IMR-90 (cell line): ENCODE results near the gene NHLRC3. TPM values are rescaled to one million over a fixed set of nuclear protein-coding genes. Genes with fewer than 3 reads are reported as not detected.

Experiments used
- ATAC-seq: fragments of 200-7000 bp; cut with Tn5 transposase; 2 replicates; pipeline ENCODE4 v1.9.1; 2020; ENCODE audit warnings: low read depth, mild to moderate bottlenecking, moderate library complexity
- BruUV-seq: library from RNA; stranded (reverse); fragments of 400-500 nt; replicated peaks from 2 replicates; lab custom pipeline; 2021; lab: Mats Ljungman, UMichigan
- CTCF ChIA-PET: fragments of 300-600 bp; formaldehyde crosslinking; extraction: SDS; loops from one replicate; lab custom pipeline; 2021; ENCODE audit warnings: antibody characterized with exemption; lab: Yijun Ruan, JAX
- POLR2A ChIA-PET: fragments of 300-600 bp; sonication (Branson Sonifier 250); formaldehyde crosslinking; loops from one replicate; lab custom pipeline; 2022; ENCODE audit warnings: antibody characterized with exemption; ENCODE audit not compliant: unreplicated experiment; lab: Charles Lee
- DNase-seq: peaks from one replicate; pipeline ENCODE4 v3.0.0; 2013
- H2AFZ ChIP-seq: replicated peaks from 2 replicates; pipeline ENCODE3; 2013; ENCODE audit warnings: low read length, mild to moderate bottlenecking; ENCODE audit not compliant: poor library complexity
- H2AK5ac ChIP-seq: 2 replicates; pipeline ENCODE4 v1.6.1; 2013; ENCODE audit warnings: low read depth, low read length, inconsistent platforms
- H2AK9ac ChIP-seq: replicated peaks from 2 replicates; pipeline ENCODE3; 2013; ENCODE audit warnings: mild to moderate bottlenecking, low read depth, low read length, moderate library complexity; ENCODE audit not compliant: poor library complexity
- H2BK120ac ChIP-seq: 2 replicates; pipeline ENCODE4 v1.6.1; 2013; ENCODE audit warnings: low read depth, low read length, inconsistent platforms
- H2BK15ac ChIP-seq: 3 replicates; pipeline ENCODE4 v1.6.1; 2013; ENCODE audit warnings: low read depth, low read length, inconsistent platforms
- H2BK20ac ChIP-seq: 2 replicates; pipeline ENCODE4 v1.6.1; 2013; ENCODE audit warnings: low read depth, mild to moderate bottlenecking, inconsistent platforms, low read length, moderate library complexity
- H2BK5ac ChIP-seq: 2 replicates; pipeline ENCODE4 v1.6.1; 2013; ENCODE audit warnings: mild to moderate bottlenecking, low read depth, low read length, inconsistent platforms; ENCODE audit not compliant: poor library complexity, severe bottlenecking
- H3K14ac ChIP-seq: replicated peaks from 2 replicates; pipeline ENCODE4 v1.6.1; 2013; ENCODE audit warnings: low read depth, low read length, inconsistent platforms
- H3K18ac ChIP-seq: 2 replicates; pipeline ENCODE4 v1.6.1; 2013; ENCODE audit warnings: low read depth, low read length, control low read depth
- H3K23ac ChIP-seq: 2 replicates; pipeline ENCODE4 v1.6.1; 2013; ENCODE audit warnings: low read depth, low read length, inconsistent platforms
- H3K27ac ChIP-seq: 2 replicates; pipeline ENCODE4 v1.5.1; 2013; ENCODE audit warnings: mild to moderate bottlenecking, control low read depth, low read length; ENCODE audit not compliant: insufficient read depth
- H3K27me3 ChIP-seq: 2 replicates; pipeline ENCODE4 v1.6.1; 2013; ENCODE audit warnings: low read length; ENCODE audit not compliant: control insufficient read depth, insufficient read depth
- H3K36me3 ChIP-seq: 2 replicates; pipeline ENCODE4 v1.6.1; 2013; ENCODE audit warnings: low read length, mixed read lengths; ENCODE audit not compliant: control insufficient read depth, insufficient read depth
- H3K4ac ChIP-seq: 2 replicates; pipeline ENCODE4 v1.6.1; 2013; ENCODE audit warnings: low read depth, low read length, inconsistent platforms
- H3K4me1 ChIP-seq: 2 replicates; pipeline ENCODE4 v1.6.1; 2013; ENCODE audit warnings: low read length, mixed read lengths; ENCODE audit not compliant: control insufficient read depth, insufficient read depth
- H3K4me2 ChIP-seq: 2 replicates; pipeline ENCODE4 v1.6.1; 2013; ENCODE audit warnings: low read depth, mild to moderate bottlenecking, control low read depth, low read length, moderate library complexity
- H3K4me3 ChIP-seq: 2 replicates; pipeline ENCODE4 v1.5.1; 2013; ENCODE audit warnings: low read depth, mild to moderate bottlenecking, control low read depth, low read length, moderate library complexity; ENCODE audit not compliant: insufficient read depth
- H3K56ac ChIP-seq: 2 replicates; pipeline ENCODE4 v1.6.1; 2013; ENCODE audit warnings: low read length, inconsistent platforms; ENCODE audit not compliant: insufficient read depth; ENCODE audit errors: extremely low read depth
- H3K79me1 ChIP-seq, 2 experiments: 2 replicates each; pipeline ENCODE4 v1.6.1; 2013; ENCODE audit warnings: low read length in 2 of 2, inconsistent platforms in 1 of 2, low read depth in 1 of 2
- H3K9ac ChIP-seq: 2 replicates; pipeline ENCODE4 v1.6.1; 2013; ENCODE audit warnings: low read depth, low read length, control low read depth
- H3K9me1 ChIP-seq: 2 replicates; pipeline ENCODE4 v1.6.1; 2013; ENCODE audit warnings: low read length, inconsistent platforms; ENCODE audit not compliant: insufficient read depth
- H3K9me3 ChIP-seq: 2 replicates; pipeline ENCODE4 v1.6.1; 2013; ENCODE audit warnings: low read length; ENCODE audit not compliant: control insufficient read depth, insufficient read depth
- H4K20me1 ChIP-seq: 2 replicates; pipeline ENCODE4 v1.6.1; 2013; ENCODE audit warnings: low read length, inconsistent platforms; ENCODE audit not compliant: insufficient read depth
- H4K5ac ChIP-seq: 2 replicates; pipeline ENCODE4 v1.6.1; 2013; ENCODE audit warnings: mild to moderate bottlenecking, low read depth, low read length, control low read depth
- H4K8ac ChIP-seq, 2 experiments: 2 replicates each; pipeline ENCODE4 v1.6.1; 2013; ENCODE audit warnings: low read depth in 2 of 2, low read length in 2 of 2, control low read depth in 1 of 2, inconsistent platforms in 1 of 2
- H4K91ac ChIP-seq: 2 replicates; pipeline ENCODE4 v1.6.1; 2013; ENCODE audit warnings: low read depth, low read length, inconsistent platforms; ENCODE audit not compliant: insufficient read depth
- CEBPB ChIP-seq: IDR thresholded peaks from 2 replicates; pipeline ENCODE4 v1.6.1; 2012; ENCODE audit warnings: low read depth, low read length, improper control_type of control experiment
- CHD1 ChIP-seq: IDR thresholded peaks from 2 replicates; pipeline ENCODE4 v1.6.1; 2012; ENCODE audit warnings: low read depth, low read length, improper control_type of control experiment
- MAZ ChIP-seq: IDR thresholded peaks from 2 replicates; pipeline ENCODE4 v1.6.1; 2012; ENCODE audit warnings: low read depth, mild to moderate bottlenecking, low read length, improper control_type of control experiment, moderate library complexity, borderline replicate concordance
- MXI1 ChIP-seq: IDR thresholded peaks from 2 replicates; pipeline ENCODE4 v1.6.1; 2012; ENCODE audit warnings: low read depth, mild to moderate bottlenecking, low read length, moderate library complexity, borderline replicate concordance
- NFE2L2 ChIP-seq: fragments of 150-350 bp; IDR thresholded peaks from 2 replicates; pipeline ENCODE4 v1.6.1; 2016; ENCODE audit warnings: low read depth, mild to moderate bottlenecking, low read length
- WGBS, 2 experiments: methylation state at CpG; one replicate each; pipeline versions ENCODE4 v1.1.5 to v1.1.7; 2013; ENCODE audit warnings: missing lambda C conversion rate in 2 of 2; ENCODE audit not compliant: insufficient read length in 1 of 2; ENCODE audit errors: extremely low coverage in 2 of 2; 5-methylcytosine and 5-hydroxymethylcytosine counted together
- dilution Hi-C: fragments of 300-500 bp; cut with HindIII; formaldehyde crosslinking; loops from one replicate; pipeline ENCODE4 v1.14.3; 2018; ENCODE audit warnings: low sequenced_read_pairs; ENCODE audit not compliant: unreplicated experiment
- in situ Hi-C: fragments of 300-500 bp; cut with MboI; formaldehyde crosslinking; loops from 3 replicates; pipeline ENCODE4 v1.14.3; 2019; ENCODE audit warnings: low sequenced_read_pairs, inconsistent platforms, mixed read lengths
- intact Hi-C: fragments of 100-400 bp; cut with micrococcal nuclease; formaldehyde crosslinking; loops from 2 replicates; pipeline ENCODE4 v1.10.0; 2022
- polyA plus RNA-seq, 3 experiments: library from polyadenylated mRNA; depleted of rRNA; stranded (reverse); fragments of >200 nt; gene quantifications; 2 replicates each; pipeline ENCODE4 v1.2.3, GENCODE V29; 2012; ENCODE audit warnings: low replicate concordance in 1 of 3
- total RNA-seq: library from RNA; depleted of rRNA; stranded (reverse); fragments of >200 nt; gene quantifications from 2 replicates; pipeline ENCODE4 v1.2.3, GENCODE V29; 2012

NHLRC3 gene
- total and polyA plus RNA-seq, 2 of the 4 experiments (the other 2 are of a cell fraction) = 3.0 to 4.2 TPM

GRCh38 chr13:39039041-39039440 is 785 bp downstream of the NHLRC3 start (continued):
- no peak for TF ChIP-seq CHD1
- no peak for TF ChIP-seq NFE2L2
- no peak for TF ChIP-seq MXI1

GRCh38 chr13:39040206-39040605 is 1.9 kb downstream of the NHLRC3 start:
- peaks cover 1% of the 10 kb centered on the region; the same call in 1 of the 2 replicates for H3K4me1 ChIP-seq
- no peak overlapping the region for H2AK9ac ChIP-seq
- H3K27me3 ChIP-seq = no peaks in the 10 kb centered on the region
- peaks cover 2% of the 10 kb centered on the region; the same call in 1 of the 2 replicates for H4K20me1 ChIP-seq
- H3K79me1 ChIP-seq = peaks cover 11 to 18% of the 10 kb centered on the region in 2 experiments
- no peak overlapping the region for H4K5ac ChIP-seq
- intact Hi-C loops = loop anchor here (10.0 kb wide), 1 partner anchor 1645 kb away; no protein-coding TSS in a partner anchor
- no peaks in the 10 kb centered on the region for H3K9me3 ChIP-seq
- DNase-seq = no peak
- in situ Hi-C loops = no loop called here
- dilution Hi-C loops = no loop called here
- H3K18ac ChIP-seq = no peak overlapping the region
- no peak overlapping the region for H3K4me2 ChIP-seq
- no peak overlapping the region for H3K4me3 ChIP-seq
- no peak overlapping the region for H3K56ac ChIP-seq
- BruUV-seq = no TSS peak
- no CpG with 5 or more reads among the region's 1 CpG for WGBS, 2 experiments
- H2BK5ac ChIP-seq = no peak overlapping the region
- H4K91ac ChIP-seq = no peak overlapping the region
- no peak overlapping the region for H2BK20ac ChIP-seq
- no peaks in the 10 kb centered on the region for H3K36me3 ChIP-seq
- no peak for ATAC-seq
- H3K9me1 ChIP-seq = no peaks in the 10 kb centered on the region; the same call in 1 of the 2 replicates
- H2BK15ac ChIP-seq = no peak overlapping the region
- ChIA-PET CTCF (no interaction called here), POLR2A (no interaction called here)
- H4K8ac ChIP-seq = no peak overlapping the region
- H3K23ac ChIP-seq = no peak overlapping the region
- no peak overlapping the region for H3K4ac ChIP-seq
- TF ChIP-seq CEBPB (peak; percentile 31; the same call in 1 of the 2 replicates), MAZ (no peak)
- no peak overlapping the region for H2AFZ ChIP-seq
- H3K14ac ChIP-seq = no peak overlapping the region
- H2AK5ac ChIP-seq = no peak overlapping the region
- no peak overlapping the region for H3K9ac ChIP-seq
- H2BK120ac ChIP-seq = no peak overlapping the region
- H3K27ac ChIP-seq = no peak overlapping the region
